HG03575 (cell line): ENCODE data around the gene COX18.

Source experiments
- ATAC-seq: cut with Tn5 transposase; IDR thresholded peaks from one replicate; pipeline ENCODE4 v1.9.1; 2021; ENCODE audit not compliant: unreplicated experiment, insufficient number of reproducible peaks, low FRiP score; ENCODE audit errors: extremely low read depth

Gene COX18

GRCh38 chr4:73069338-73070073 lies at the start of gene COX18:
TSS of gene COX18 (minus strand) at chr4:73069716. CDS start at chr4:73069649, 67 bp downstream.
- ATAC-seq, result peak; percentile 81

DNA sequence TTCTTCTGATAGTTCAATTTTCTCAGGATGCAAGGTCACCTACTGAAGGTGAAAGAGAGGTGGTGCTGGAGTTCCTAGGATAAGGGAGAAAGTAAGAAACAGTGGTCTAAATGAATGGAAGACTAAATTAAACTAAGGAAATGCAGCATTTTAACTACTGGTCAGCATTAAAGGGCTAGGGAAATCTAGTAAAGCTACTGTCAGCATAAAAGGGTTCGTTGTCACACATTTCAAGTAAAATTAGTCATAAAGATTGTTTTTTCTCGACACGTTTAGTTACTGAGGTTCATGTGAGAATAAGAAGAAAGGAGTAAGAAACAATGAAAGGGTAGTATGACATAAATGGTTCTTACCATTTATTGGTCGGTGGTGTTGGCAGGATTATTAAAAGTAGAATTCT lies 40.0 kb upstream of the COX18 start:
- ATAC-seq, result no peak

DNA sequence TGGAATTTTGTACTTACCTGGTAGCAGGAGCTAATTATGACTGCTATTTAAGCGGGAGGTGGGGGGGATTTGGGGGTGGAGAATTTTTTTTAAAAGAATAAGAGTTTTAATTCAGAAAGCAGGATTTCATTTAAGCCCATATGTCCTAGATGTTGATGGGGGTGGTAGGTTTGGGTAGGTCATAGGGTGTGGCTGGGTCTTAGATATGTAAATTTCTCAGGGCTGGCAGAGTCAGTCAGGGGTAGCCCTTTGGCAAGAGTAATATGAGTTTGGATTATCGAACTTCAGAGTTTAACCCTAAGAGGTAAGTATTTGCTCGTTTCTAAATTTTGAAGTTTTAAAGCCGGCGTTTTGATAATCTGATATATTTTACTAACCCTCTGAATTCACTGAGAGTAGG lies 35.2 kb upstream of the COX18 start:
- ATAC-seq, result no peak

DNA sequence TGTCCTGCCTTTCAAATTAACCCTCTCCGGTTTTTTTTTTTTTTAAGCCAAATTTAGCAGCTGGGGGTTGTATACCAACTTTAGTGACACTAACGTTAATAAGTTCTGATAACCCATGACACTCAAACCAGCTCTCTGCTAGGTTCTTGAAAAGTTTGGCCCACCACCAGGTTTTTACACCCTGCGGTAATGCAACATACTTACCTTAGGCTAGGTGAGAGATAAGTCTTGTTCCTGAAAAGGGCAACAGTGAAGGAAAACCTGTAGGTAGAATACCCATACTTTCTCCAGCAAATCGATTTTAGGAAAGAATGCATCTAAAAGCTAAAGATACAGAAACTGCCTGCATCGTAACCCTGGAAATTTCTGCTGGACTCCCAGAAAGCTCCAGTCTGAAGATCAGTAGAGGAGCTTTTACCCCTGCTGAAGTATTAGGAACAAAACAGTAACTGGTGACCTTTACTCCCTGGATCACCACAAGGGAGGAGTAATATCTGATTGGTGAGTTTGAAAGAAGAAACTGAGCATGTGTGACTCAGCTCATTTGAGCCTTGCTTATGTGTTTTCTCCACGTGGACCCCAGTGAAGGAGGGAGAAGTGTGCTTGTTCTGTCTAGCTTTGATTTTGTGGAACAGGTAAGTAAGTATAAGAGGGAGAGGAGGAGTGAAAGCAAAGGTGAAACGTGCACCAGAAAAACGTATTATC lies 34.4 kb upstream of the COX18 start:
- no peak for ATAC-seq

DNA sequence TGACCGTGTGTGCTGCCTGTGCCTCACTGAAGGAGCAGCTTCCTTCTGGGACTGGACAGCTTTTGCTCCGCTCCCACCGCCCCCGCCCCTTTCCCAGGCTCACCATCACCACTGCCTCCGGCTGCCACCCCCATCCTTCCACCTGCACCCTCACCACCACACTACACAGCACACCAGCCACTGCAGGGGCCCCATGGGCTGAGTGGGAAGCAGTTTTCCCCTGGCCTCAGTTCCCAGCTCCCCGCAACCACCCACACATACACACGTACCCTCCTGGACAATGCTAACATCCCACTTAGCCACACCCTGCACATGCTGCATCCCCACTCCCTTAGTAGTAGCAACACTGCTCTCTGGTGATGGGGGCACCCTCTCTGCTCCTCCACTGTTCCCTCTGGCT lies 29.6 kb upstream of the COX18 start:
- ATAC-seq, result no peak

DNA sequence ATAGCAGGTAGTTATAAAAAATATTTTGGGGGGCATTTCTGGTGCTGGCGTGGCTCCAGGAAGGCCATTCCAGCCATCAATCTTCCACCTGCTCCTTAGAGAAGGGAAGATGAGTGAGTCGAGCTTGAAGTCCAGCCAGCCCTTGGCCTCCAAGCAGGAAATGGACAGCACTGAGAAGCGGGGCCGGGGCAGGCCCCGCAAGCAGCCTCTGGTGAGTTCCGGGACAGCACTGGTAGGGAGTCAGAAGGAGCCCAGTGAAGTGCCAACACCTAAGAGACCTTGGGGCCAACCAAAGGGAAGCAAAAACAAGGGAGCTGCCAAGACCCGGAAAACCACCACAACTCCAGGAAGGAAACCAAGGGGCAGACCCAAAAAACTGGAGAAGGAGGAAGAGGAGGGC lies 29.2 kb upstream of the COX18 start:
- no peak for ATAC-seq

DNA sequence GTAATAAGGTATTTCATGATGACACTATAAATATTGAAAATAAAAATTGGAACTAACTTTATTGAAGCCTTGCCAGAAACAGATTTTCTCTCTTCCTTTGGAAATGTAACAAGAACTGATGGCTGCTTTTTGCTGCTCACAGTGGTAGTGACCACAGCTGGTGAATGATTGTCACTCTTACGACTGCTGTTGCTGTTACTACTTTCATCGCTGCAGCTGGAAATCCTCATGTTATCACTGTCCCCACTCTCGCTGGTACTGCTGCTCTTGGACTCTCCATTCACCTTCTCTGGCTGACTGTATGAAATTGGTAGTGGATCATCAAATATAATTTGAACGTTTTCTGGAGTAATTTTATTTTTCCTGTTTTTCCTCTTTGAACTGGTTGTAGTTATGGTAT lies 28.5 kb upstream of the COX18 start:
- ATAC-seq, result no peak

DNA sequence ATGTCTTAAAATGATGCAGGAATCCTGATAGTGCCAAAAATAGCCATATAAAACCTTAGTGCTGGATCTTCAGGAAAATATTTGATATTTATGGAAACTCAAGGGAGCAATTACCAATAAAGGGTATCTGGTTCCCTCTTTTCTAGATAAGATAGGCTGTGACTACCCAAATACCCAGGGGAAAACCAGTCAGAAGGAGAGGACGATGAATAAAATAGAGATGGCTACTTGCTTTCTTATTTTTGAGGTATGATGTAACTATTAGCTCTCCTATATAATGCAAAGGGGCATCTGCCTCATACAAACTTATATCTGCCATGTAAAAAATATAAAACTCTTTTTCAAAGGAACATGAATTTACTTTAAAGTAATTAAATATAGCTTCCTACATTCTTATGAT lies 23.4 kb upstream of the COX18 start:
- no peak for ATAC-seq

DNA sequence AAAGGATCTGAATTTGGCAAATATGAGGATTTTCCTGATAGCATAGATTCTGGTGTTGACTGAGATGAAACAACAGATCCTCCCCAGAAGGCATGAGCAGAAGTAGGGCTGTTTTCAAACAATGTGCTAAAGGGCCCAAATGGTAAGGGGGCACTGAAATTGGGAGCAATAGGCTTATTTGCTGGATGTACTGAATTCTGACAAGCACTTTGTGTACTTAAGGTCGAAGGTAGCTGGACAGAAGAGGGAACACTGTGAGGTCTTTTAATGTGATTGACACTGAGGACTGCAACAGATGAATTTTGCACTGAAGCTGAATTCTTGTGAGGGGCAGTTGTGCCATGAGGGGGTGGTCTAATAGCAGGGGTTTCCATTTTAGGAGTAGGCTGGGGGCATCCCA lies 21.2 kb upstream of the COX18 start:
- ATAC-seq, result no peak

- ATAC-seq, result no peak
Observed at GRCh38 chr4:73087871-73088270, 18.4 kb upstream of the COX18 start.

DNA sequence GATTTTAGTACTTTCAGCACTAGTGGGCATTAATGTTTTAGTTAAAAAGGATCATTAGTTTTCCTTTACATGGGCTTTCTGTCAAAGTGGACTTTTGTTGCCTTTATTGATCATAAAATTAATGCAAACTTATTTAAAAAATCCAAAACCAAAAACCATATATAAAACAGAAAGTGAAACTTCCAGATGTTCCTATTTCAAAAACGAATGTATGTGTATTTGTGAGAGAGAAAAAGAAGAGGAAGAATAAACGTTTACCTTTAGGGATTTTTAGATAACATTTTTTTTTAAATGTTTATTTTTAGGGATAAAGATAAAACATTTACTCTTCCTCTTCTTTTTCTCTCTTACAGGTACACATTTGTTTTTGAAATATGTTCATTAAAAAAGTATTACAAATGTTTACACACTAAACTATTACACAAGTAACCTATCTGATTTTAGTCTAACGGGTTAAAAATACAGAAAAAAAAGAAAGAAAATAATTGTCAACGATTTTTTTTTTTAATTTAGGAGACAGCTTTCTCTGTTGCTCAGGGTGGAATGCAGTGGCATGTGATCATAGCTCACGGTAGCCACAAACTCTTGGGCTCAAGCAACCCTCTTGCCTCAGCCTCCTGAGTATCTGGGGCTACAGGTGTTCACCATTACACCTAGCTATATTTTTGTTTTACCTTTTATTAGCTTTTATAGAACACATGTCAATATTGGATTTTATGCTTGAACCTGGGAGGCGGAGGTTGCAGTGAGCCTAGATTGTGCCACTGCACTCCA lies 16.8 kb upstream of the COX18 start:
- no peak for ATAC-seq

- no peak for ATAC-seq
Observed at GRCh38 chr4:73080789-73081188, 11.3 kb upstream of the COX18 start.

GRCh38 chr4:73075832-73076231 lies 6.3 kb upstream of the COX18 start:
- no peak for ATAC-seq

DNA sequence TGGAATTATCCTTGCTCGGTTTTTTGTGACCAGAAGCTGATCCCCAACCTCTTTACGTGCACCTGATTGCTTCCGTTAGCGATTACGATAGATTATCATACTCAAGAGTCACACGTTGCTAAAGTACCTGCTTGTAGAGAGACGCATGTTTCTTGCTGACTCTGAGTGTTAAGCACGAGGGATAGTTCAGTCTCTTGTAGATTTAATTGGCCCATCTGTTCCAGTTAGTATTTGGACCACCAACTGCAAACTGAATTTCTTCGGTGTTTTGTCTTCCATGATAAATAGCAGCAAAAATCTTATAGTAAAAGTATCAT lies 516 bp upstream of the COX18 start:
- peak; percentile 10 for ATAC-seq

DNA sequence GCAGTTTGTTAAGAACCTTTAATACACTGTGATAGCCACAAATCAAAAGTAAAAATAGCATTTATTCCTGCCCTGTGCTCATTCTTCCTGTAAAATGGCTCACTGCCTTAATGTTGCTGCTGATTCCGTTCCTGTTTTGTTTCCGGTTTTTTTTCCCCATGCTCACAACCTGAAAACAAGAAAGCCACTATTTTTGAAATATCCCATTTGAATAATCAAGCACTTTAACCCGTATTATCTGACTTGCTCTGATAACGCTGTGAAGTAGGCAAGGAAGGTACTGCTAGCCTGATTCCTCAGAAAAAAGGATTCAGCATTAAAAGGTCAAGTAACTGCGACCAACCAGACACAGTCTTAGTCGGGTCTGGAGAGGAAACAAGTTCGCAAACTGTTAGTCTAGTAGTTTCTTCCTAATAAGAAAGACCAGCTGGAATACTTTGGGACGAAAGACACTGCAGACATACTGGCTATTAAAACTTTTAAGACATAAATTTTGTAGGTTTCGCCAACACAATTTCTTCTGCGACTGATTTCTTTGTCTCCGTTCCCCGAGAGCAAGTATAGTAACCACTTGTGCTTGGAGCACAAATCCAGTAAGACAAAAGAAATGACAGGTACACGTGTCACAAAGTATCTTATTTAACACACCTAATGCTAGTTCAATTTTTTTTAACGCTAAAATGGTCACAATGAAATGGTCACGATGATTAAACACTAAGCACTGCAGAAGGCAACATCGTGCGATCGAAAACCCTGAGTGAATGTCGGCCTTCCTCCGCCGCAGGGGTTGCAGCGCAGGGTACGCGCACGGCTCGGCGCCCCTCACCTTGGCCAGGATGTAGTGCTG lies 802 bp downstream of the COX18 start:
- ATAC-seq, result peak; percentile 0

GRCh38 chr4:73067971-73068394 lies 1.5 kb downstream of the COX18 start:
- ATAC-seq, result no peak

DNA sequence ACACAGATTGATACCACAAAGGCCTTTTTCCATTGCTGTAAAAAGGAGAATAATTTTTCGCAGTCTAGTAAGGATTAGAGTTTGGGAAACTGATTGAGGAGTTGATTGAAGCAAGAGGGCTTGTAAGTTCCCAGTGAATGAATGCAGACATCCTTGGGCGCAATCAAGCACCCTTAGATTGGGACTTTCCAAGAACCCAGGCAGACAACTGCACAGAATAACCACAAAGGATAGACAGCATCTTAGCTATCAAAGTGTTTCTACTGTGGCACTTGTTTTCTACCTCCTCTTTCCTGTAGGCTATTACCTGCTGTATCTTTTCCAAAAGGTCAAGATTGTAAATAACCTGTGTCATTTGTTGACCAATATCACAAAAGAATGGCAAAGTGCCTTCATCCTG lies 2.6 kb downstream of the COX18 start:
- no peak for ATAC-seq

DNA sequence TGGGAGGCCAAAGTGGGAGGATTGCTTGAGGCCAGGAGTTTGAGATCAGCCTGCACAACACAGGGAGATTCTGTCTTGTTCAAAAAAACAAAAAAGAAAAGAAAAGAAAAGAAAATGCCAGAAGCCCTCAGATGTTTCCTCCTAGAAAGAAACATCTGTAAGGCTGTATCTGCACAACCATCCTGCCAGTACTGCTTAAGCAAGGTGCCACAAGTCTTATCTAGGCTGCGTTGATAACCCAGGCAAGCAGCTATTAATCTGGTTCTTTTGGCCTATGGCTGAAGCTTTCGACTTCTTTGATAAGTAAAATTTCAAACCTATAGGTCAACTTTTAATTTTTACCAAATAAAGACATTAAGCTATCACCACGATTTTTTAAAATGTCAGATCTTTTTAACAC lies 3.1 kb downstream of the COX18 start:
- no peak for ATAC-seq

DNA sequence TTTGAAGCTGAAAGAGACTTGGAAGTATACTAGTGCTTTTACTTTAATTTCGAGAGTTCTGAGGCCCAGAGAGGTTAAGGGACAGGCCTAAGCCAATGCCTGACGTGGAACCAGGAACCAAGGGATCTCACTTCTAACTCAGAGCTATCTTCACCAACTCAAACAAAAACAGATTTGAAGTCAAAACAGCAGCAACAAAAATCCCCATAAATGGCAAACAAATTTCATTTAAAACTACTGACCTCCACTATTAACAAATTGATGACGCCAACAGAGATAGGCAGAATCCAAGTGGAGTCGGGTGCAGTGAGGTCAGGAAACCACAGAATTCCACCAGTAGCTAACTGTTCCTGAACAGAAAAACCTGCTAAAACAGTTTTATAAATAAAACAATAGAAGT lies 5.0 kb downstream of the COX18 start:
- ATAC-seq, result no peak
